ENCODE results near the gene TSPAN31.
A peak's percentile ranks its signal among the peaks of the same experiment; 100 is the strongest.

GRCh38 chr12:57737467-57738460 lies 7.1 kb upstream of the TSPAN31 start:
- TF ChIP-seq CTCF (IDR thresholded peaks at IDR 0.05) (peak in 2 of 4 experiments; percentile 3 to 33), POLR2A (IDR thresholded peaks at IDR 0.05) (no peak)

All from uterus (tissue), 2 donors.